HepG2 (cell line): ENCODE measurements around the gene MRAP. TPM values are rescaled to one million over a fixed set of nuclear protein-coding genes. Genes with fewer than 3 reads are reported as not detected.
A peak's percentile ranks its signal among the peaks of the same experiment; 100 is the strongest.

ENCODE experiments used
- ATAC-seq: fragments of 200-7000 bp; cut with Tn5 transposase; 3 replicates; pipeline ENCODE4 v1.9.1; 2020; ENCODE audit warnings: mild to moderate bottlenecking, moderate library complexity
- BruUV-seq: library from RNA; stranded (reverse); fragments of 400-500 nt; replicated peaks from 2 replicates; lab custom pipeline; 2021; lab: Mats Ljungman, UMichigan
- CTCF ChIA-PET: fragments of 300-600 bp; formaldehyde crosslinking; extraction: SDS; loops from one replicate; lab custom pipeline; 2021; ENCODE audit warnings: low total read pairs, inconsistent platforms, low intra/inter-chr PET ratio; lab: Yijun Ruan, JAX
- POLR2A ChIA-PET: fragments of 350-600 bp; sonication (Branson Sonifier 250); formaldehyde crosslinking; loops from one replicate; lab custom pipeline; 2020; ENCODE audit warnings: antibody characterized with exemption, inconsistent platforms; lab: Yijun Ruan, JAX
- DNase-seq: peaks from one replicate; pipeline ENCODE4 v3.0.0-alpha.2; 2015; ENCODE audit warnings: low spot score
- FAIRE-seq: peaks from 3 replicates; lab custom pipeline; 2011; peaks lifted over from hg19 to GRCh38; lab: Jason Lieb, UNC
- H2AFZ ChIP-seq: one replicate; pipeline ENCODE4 v1.6.1; 2011; ENCODE audit warnings: low read length, inconsistent platforms
- H3K27ac ChIP-seq: fragments of 300-600 bp; 3 replicates; pipeline ENCODE4 v1.8.0; 2011; ENCODE audit warnings: mixed run types, mild to moderate bottlenecking, mixed read lengths, low read length, inconsistent platforms; ENCODE audit not compliant: insufficient read depth; ENCODE audit errors: extremely low read length
- H3K27me3 ChIP-seq, 2 experiments: fragments of 200-600 bp in 1 of 2; 2 replicates in 1 of 2; 3 replicates in 1 of 2; pipeline versions ENCODE4 v1.6.0 to v1.8.0; 2011; ENCODE audit warnings: low read length in 2 of 2, mild to moderate bottlenecking in 2 of 2, moderate library complexity in 2 of 2, inconsistent platforms in 1 of 2; ENCODE audit not compliant: insufficient read depth in 2 of 2, control insufficient read depth in 1 of 2
- H3K36me3 ChIP-seq, 2 experiments: fragments of 200-600 bp in 1 of 2; replicated peaks in 1 of 2; 2 replicates in 1 of 2; 3 replicates in 1 of 2; pipeline versions ENCODE4 v1.5.1 to v1.8.0; 2011; ENCODE audit warnings: low read length in 2 of 2, inconsistent platforms in 1 of 2; ENCODE audit not compliant: insufficient read depth in 2 of 2, control insufficient read depth in 1 of 2
- H3K4me1 ChIP-seq: 2 replicates; pipeline ENCODE4 v1.5.1; 2012; ENCODE audit warnings: low read length, inconsistent platforms; ENCODE audit not compliant: insufficient read depth
- H3K4me2 ChIP-seq: 2 replicates; pipeline ENCODE4 v1.6.0; 2011; ENCODE audit warnings: low read depth, low read length, inconsistent platforms
- H3K4me3 ChIP-seq, 3 experiments: fragments of 200-600 bp in 1 of 3; sonication (generic), shearing (Covaris generic) in 1 of 3; replicated peaks in 1 of 3; 2 replicates each; pipeline ENCODE4 v1.5.1; 2011 to 2016; ENCODE audit warnings: low read length in 3 of 3, inconsistent platforms in 2 of 3, low read depth in 2 of 3, mild to moderate bottlenecking in 2 of 3, control low read depth in 1 of 3, mixed read lengths in 1 of 3; ENCODE audit not compliant: insufficient read depth in 1 of 3
- H3K79me2 ChIP-seq: one replicate; pipeline ENCODE4 v1.6.1; 2011; ENCODE audit warnings: low read length, inconsistent platforms; ENCODE audit not compliant: insufficient read depth
- H3K9ac ChIP-seq: 2 replicates; pipeline ENCODE4 v1.6.0; 2011; ENCODE audit warnings: mild to moderate bottlenecking, low read depth, low read length, inconsistent platforms; ENCODE audit not compliant: insufficient read depth
- H3K9me3 ChIP-seq: 2 replicates; pipeline ENCODE4 v1.5.1; 2012; ENCODE audit warnings: mild to moderate bottlenecking, low read length
- H4K20me1 ChIP-seq: 2 replicates; pipeline ENCODE4 v1.6.0; 2011; ENCODE audit warnings: inconsistent platforms, mild to moderate bottlenecking, low read length, moderate library complexity; ENCODE audit not compliant: insufficient read depth
- ASH2L ChIP-seq: fragments of 300-600, 200-600 bp; sonication (generic); IDR thresholded peaks from 2 replicates; pipeline ENCODE4 v1.7.0; 2017; ENCODE audit warnings: low read depth, mild to moderate bottlenecking, moderate library complexity, mixed read lengths, low read length; ENCODE audit not compliant: insufficient read length
- CREB1 ChIP-seq, 2 experiments: fragments of 450-650 bp in 1 of 2; IDR thresholded peaks; 2 replicates each; pipeline ENCODE4 v1.6.1; 2016 to 2017; ENCODE audit warnings: control low read depth in 1 of 2, mild to moderate bottlenecking in 1 of 2, missing compliant biosample characterization in 1 of 2, missing genetic modification characterization in 1 of 2
- ZIK1 ChIP-seq: sonication (generic); formaldehyde crosslinking; IDR thresholded peaks from 2 replicates; pipeline ENCODE4 v1.5.0; 2020; ENCODE audit warnings: mild to moderate bottlenecking, low read depth, missing genetic modification reagents, borderline replicate concordance
- ZMYM3 ChIP-seq: sonication (generic); formaldehyde crosslinking; IDR thresholded peaks from 2 replicates; pipeline ENCODE4 v1.5.1; 2020; ENCODE audit warnings: mild to moderate bottlenecking, missing genetic modification reagents
- ZNF121 ChIP-seq: sonication (generic); formaldehyde crosslinking; IDR thresholded peaks from 2 replicates; pipeline ENCODE4 v1.5.0; 2020; ENCODE audit warnings: mild to moderate bottlenecking, missing genetic modification reagents
- ZNF30 ChIP-seq: sonication (generic); formaldehyde crosslinking; IDR thresholded peaks from 2 replicates; pipeline ENCODE4 v1.5.0; 2020; ENCODE audit warnings: mild to moderate bottlenecking, missing genetic modification reagents
- ZSCAN25 ChIP-seq: sonication (generic); formaldehyde crosslinking; IDR thresholded peaks from 2 replicates; pipeline ENCODE4 v1.8.0; 2022; ENCODE audit warnings: mild to moderate bottlenecking, missing genetic modification reagents
- WGBS: methylation state at CpG from one replicate; pipeline ENCODE4 v1.1.6; 2017; ENCODE audit warnings: low lambda C conversion rate; 5-methylcytosine and 5-hydroxymethylcytosine counted together
- in situ Hi-C: cut with HindIII; loops from 2 replicates; pipeline ENCODE4 v1.10.0; 2017; ENCODE audit warnings: low pct_unique_long_range_greater_than_20kb; ENCODE audit not compliant: extremely low pct_ligation_motif_present
- intact Hi-C: fragments of 100-400 bp; cut with micrococcal nuclease; formaldehyde crosslinking; loops from one replicate; pipeline ENCODE4 v1.10.0; 2022; ENCODE audit not compliant: unreplicated experiment
- polyA plus RNA-seq, 8 experiments: library from polyadenylated mRNA; depleted of rRNA in 3 of 8; stranded (reverse) in 7 of 8; unstranded in 1 of 8; fragments of >200 nt; fragmentation: Illumina TruSeq in 4 of 8; extraction: Trizol in 4 of 8; gene quantifications; 2 replicates each; pipeline versions ENCODE4 v1.2.1 to v1.2.3, GENCODE V29; 2011 to 2016; ENCODE audit warnings: low read depth in 4 of 8, missing spikeins in 1 of 8, mixed read lengths in 1 of 8; ENCODE audit not compliant: insufficient read depth in 1 of 8
- total RNA-seq, 5 experiments: library from RNA; depleted of rRNA; stranded (reverse); fragments of >200 nt; fragmentation: Illumina TruSeq; extraction: Trizol; gene quantifications; 2 replicates each; pipeline ENCODE4 v1.2.3, GENCODE V29; 2016; ENCODE audit warnings: low read depth in 1 of 5
- TF ChIP-seq, protein P1 (sequence below), 2 experiments: IDR thresholded peaks; 2 replicates each; pipeline ENCODE4 v1.6.1; 2011 to 2012; ENCODE audit warnings: low read length in 2 of 2, borderline replicate concordance in 1 of 2, low read depth in 1 of 2, mild to moderate bottlenecking in 1 of 2, moderate library complexity in 1 of 2
- TF ChIP-seq, protein P2 (sequence below): sonication (generic); formaldehyde crosslinking; IDR thresholded peaks from 2 replicates; pipeline ENCODE4 v1.5.1; 2020; ENCODE audit warnings: mild to moderate bottlenecking, missing genetic modification reagents, moderate library complexity

MRAP gene
- total and polyA plus RNA-seq, 2 of the 13 experiments (the other 11 are each of a cell fraction or from before 2014, with no cell fraction given): 0.46 to 1.2 TPM

DNA sequence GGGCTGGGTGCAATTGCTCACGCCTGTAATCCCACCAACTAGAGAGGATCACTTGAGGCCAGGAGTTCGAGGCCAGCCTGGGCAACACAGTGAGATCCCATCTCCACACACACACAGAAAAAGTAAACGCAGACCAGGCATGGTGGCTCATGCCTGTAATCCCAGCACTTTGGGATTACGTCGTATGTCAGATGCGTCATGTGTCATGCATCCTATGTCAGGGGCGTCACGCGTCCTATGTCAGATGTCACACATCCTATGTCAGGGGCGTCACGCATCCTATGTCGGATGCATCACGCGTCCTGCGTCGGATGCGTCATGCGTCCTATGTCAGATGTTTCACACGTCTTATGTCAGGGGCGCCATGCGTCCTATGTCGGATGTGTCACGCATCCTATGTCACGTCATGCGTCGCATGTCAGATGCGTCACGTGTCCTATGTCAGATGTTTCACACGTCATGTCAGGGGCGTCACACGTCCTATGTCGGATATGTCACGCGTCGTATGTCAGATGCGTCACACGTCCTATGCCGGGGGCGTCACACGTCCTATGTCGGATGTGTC, 1.5 kb downstream of the MRAP start:
- Histone ChIP-seq H4K20me1 (no peaks in the 10 kb centered on the region), H3K4me1 (peaks cover 44% of the 10 kb centered on the region), H3K27ac (no peak overlapping the region), H3K4me3 (no peak overlapping the region), H2AFZ (no peak overlapping the region), H3K4me2 (no peak overlapping the region), H3K36me3 (no peaks in the 10 kb centered on the region), H3K79me2 (no peaks in the 10 kb centered on the region), H3K27me3 (no peaks in the 10 kb centered on the region), H3K9me3 (no peaks in the 10 kb centered on the region), H3K9ac (no peak overlapping the region)
- no peak for TF ChIP-seq ASH2L
- no peak for TF ChIP-seq ZIK1 (CRISPR knock-in tag)
- TF ChIP-seq ZNF30 (CRISPR knock-in tag): no peak
- no peak for TF ChIP-seq ZSCAN25 (CRISPR knock-in tag)
- TF ChIP-seq CREB1 (IDR thresholded peaks at IDR 0.05): peak; percentile 31; the same call in 1 of the 2 replicates
- TF ChIP-seq CREB1 (CRISPR knock-in tag; IDR thresholded peaks at IDR 0.05): no peak
- TF ChIP-seq, protein P1, sequence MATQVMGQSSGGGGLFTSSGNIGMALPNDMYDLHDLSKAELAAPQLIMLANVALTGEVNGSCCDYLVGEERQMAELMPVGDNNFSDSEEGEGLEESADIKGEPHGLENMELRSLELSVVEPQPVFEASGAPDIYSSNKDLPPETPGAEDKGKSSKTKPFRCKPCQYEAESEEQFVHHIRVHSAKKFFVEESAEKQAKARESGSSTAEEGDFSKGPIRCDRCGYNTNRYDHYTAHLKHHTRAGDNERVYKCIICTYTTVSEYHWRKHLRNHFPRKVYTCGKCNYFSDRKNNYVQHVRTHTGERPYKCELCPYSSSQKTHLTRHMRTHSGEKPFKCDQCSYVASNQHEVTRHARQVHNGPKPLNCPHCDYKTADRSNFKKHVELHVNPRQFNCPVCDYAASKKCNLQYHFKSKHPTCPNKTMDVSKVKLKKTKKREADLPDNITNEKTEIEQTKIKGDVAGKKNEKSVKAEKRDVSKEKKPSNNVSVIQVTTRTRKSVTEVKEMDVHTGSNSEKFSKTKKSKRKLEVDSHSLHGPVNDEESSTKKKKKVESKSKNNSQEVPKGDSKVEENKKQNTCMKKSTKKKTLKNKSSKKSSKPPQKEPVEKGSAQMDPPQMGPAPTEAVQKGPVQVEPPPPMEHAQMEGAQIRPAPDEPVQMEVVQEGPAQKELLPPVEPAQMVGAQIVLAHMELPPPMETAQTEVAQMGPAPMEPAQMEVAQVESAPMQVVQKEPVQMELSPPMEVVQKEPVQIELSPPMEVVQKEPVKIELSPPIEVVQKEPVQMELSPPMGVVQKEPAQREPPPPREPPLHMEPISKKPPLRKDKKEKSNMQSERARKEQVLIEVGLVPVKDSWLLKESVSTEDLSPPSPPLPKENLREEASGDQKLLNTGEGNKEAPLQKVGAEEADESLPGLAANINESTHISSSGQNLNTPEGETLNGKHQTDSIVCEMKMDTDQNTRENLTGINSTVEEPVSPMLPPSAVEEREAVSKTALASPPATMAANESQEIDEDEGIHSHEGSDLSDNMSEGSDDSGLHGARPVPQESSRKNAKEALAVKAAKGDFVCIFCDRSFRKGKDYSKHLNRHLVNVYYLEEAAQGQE (IDR thresholded peaks at IDR 0.05; ENCODE audit: borderline replicate concordance in 1 of 2, low read depth in 1 of 2, low read length in 2 of 2): no peak
- TF ChIP-seq, protein P2, sequence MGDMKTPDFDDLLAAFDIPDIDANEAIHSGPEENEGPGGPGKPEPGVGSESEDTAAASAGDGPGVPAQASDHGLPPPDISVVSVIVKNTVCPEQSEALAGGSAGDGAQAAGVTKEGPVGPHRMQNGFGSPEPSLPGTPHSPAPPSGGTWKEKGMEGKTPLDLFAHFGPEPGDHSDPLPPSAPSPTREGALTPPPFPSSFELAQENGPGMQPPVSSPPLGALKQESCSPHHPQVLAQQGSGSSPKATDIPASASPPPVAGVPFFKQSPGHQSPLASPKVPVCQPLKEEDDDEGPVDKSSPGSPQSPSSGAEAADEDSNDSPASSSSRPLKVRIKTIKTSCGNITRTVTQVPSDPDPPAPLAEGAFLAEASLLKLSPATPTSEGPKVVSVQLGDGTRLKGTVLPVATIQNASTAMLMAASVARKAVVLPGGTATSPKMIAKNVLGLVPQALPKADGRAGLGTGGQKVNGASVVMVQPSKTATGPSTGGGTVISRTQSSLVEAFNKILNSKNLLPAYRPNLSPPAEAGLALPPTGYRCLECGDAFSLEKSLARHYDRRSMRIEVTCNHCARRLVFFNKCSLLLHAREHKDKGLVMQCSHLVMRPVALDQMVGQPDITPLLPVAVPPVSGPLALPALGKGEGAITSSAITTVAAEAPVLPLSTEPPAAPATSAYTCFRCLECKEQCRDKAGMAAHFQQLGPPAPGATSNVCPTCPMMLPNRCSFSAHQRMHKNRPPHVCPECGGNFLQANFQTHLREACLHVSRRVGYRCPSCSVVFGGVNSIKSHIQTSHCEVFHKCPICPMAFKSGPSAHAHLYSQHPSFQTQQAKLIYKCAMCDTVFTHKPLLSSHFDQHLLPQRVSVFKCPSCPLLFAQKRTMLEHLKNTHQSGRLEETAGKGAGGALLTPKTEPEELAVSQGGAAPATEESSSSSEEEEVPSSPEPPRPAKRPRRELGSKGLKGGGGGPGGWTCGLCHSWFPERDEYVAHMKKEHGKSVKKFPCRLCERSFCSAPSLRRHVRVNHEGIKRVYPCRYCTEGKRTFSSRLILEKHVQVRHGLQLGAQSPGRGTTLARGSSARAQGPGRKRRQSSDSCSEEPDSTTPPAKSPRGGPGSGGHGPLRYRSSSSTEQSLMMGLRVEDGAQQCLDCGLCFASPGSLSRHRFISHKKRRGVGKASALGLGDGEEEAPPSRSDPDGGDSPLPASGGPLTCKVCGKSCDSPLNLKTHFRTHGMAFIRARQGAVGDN: peak; percentile 20; the same call in 1 of the 2 replicates
- TF ChIP-seq ZMYM3: 0 out of 2 replicates have a peak, but pooled peaks have one; percentile 15
- TF ChIP-seq ZNF121: peak; percentile 89
- no peak for DNase-seq
- FAIRE-seq: no peak
- ChIA-PET POLR2A (no interaction called here), CTCF (no interaction called here)
- in situ Hi-C loops (no loop called here), intact Hi-C loops (no loop called here)
- BruUV-seq: no TSS peak
- ATAC-seq: no peak
- WGBS: 93% methylated on average over 35 of the region's 41 CpGs
